ENCODE data around the gene SSTR1.

DNA sequence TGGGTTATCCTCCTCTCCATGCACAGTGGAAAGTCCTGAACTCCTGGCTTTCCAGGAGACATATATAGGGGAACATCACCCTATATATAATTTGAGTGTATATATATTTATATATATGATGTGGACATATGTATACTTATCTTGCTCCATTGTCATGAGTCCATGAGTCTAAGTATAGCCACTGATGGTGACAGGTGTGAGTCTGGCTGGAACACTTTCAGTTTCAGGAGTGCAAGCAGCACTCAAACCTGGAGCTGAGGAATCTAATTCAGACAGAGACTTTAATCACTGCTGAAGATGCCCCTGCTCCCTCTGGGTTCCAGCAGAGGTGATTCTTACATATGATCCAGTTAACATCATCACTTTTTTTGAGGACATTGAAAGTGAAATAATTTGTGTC is 4.4 kb downstream of the SSTR1 start:
- TF ChIP-seq, protein P1, sequence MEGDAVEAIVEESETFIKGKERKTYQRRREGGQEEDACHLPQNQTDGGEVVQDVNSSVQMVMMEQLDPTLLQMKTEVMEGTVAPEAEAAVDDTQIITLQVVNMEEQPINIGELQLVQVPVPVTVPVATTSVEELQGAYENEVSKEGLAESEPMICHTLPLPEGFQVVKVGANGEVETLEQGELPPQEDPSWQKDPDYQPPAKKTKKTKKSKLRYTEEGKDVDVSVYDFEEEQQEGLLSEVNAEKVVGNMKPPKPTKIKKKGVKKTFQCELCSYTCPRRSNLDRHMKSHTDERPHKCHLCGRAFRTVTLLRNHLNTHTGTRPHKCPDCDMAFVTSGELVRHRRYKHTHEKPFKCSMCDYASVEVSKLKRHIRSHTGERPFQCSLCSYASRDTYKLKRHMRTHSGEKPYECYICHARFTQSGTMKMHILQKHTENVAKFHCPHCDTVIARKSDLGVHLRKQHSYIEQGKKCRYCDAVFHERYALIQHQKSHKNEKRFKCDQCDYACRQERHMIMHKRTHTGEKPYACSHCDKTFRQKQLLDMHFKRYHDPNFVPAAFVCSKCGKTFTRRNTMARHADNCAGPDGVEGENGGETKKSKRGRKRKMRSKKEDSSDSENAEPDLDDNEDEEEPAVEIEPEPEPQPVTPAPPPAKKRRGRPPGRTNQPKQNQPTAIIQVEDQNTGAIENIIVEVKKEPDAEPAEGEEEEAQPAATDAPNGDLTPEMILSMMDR (IDR thresholded peaks at IDR 0.05) = no peak
- TF ChIP-seq POLR2A (IDR thresholded peaks at IDR 0.05) = no peak

Data from uterus (tissue), 2 donors.